NCI-H128 (cell line): Measurements from ENCODE around the gene PBLD.

Experiments
- DNase-seq: peaks from one replicate; lab custom pipeline; 2025; ENCODE audit not compliant: unreplicated experiment; lab: John Stamatoyannopoulos, UW

The PBLD gene

DNA sequence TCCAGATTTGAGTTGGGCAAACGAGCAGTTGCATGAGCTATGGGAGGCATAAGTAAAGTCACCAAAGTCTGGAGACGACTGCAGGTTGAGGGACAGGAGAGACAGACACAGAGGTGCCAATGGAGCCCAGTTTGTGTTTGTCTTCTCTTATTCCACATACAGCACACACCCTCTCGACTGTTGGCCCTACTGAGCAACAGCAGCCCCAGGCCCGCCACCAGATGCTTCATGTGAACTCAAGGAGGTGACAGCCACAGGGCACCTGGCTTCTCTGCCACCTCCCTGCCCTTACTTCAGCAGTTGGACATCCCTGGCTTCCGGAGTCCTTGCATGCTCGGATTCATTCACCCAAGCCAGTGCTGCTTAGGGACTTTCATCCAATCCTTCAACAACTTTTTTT lies 94.4 kb downstream of the PBLD start:
- no peak for DNase-seq

- DNase-seq, result no peak
Measured at GRCh38 chr10:68237173-68237572, 95.6 kb downstream of the PBLD start.

DNA sequence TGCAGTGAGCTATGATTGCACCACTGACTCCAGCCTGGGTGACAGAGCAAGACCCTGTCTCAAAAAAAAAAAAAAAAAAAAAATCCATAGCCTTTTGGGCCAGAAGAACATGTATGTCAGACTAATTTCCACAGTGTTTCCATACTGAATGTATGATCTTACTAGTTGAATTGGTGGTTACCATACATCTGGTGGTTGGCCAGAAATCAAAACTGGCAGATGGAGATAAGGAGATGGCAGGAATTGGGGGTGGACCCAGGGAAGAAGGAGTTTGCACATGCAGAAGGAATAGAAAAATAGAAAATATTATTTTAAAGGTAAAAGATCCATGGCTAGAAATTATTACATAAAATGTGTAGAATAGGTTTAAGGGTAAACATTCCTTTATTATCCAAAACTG lies 97.1 kb downstream of the PBLD start:
- DNase-seq, result no peak

- DNase-seq, result no peak
Measured at GRCh38 chr10:68235111-68235510, 97.6 kb downstream of the PBLD start.

- DNase-seq, result no peak
Measured at GRCh38 chr10:68233046-68233445, 99.7 kb downstream of the PBLD start.
